GM19463 (cell line): ENCODE measurements around the gene PSG11.
"Not testable (repeated sequence)": the region's sequence is repeated elsewhere in the genome, so short reads cannot be mapped to it uniquely, and the experiment has no call there.

Experiments used
- ATAC-seq: cut with Tn5 transposase; IDR thresholded peaks from one replicate; pipeline ENCODE4 v1.9.1; 2021; ENCODE audit warnings: mild to moderate bottlenecking, moderate library complexity; ENCODE audit not compliant: unreplicated experiment

Gene PSG11

DNA sequence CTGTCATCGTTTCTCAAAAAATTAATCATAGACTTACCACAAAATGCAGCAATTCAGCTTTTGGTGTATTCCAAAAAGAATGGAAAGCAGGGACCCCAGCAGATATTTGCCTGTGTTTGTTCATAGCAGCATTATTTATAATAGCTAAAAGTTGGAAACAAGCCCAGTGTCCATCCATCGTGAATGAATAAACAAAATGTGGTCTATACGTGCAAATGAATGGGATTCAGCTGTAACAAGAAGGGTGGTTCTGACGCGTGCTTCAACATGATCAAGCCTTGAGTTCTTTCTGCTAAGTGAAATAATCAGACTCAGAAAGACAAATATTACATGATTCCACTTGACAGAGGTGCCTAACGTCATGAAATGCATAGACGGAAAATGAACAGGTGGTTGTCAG, 36.4 kb downstream of the PSG11 start:
- ATAC-seq: no peak

DNA sequence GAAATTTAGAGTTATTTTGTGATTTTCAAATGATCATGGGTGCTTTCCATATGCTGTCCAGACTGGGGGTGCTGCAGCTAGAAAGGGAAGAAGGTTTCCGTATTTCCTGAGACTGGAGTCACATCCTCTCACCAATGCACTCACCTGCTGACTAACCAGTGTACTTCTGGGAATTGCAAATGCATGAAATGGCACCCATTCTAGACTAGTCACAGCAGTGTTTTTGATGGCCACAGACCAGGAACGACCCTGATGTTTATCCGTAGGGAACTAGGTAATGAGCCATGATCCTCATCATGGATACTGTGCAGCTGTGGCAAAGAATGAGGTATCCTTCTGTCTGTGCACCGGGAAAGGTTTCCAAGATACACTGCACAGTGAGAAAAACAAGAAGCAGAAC, 37.1 kb downstream of the PSG11 start:
- ATAC-seq: not testable (repeated sequence)

DNA sequence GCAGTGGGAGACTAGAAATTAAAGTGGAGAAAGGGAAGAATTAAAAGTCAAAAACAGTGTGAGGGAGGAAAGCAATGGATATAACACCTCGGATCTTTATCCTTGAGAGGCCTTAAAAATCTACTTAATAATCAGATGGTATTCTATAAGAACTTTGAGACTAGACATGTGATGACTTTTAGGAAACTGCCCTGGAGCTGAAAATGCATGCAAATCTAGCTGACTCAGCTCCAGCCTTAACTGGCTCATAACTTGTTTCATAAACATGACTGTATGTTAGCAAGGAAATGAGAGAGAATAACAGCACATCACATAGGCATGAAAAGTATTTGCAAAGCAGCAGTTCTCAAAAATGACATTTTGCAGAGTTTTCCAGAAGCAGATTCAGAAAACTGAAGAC, 38.1 kb downstream of the PSG11 start:
- ATAC-seq: not testable (repeated sequence)

- no peak for ATAC-seq
These were observed 40.7 kb downstream of the PSG11 start for GRCh38 chr19:42985588-42985987.

GRCh38 chr19:42982111-42982510, 44.2 kb downstream of the PSG11 start:
- ATAC-seq: not testable (repeated sequence)

DNA sequence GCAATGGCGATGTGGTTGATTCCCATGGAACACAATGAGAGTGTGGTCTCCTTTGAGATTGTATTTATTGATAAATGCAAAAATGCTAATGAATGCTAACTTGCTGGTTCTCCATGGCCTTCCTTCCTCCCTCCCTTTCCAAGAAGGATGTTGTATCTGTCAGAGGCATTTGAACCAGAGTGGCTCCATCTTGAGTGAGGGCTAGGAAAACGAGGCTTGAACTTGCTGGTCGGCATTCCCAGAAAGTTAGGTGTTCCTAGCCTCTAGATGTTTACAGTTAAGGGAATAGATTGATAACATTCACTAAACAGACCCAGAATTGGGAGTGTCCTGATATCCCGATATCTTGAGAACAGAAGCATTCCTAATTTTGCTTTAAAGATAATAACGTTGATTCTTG, 54.8 kb downstream of the PSG11 start:
- not testable (repeated sequence) for ATAC-seq

DNA sequence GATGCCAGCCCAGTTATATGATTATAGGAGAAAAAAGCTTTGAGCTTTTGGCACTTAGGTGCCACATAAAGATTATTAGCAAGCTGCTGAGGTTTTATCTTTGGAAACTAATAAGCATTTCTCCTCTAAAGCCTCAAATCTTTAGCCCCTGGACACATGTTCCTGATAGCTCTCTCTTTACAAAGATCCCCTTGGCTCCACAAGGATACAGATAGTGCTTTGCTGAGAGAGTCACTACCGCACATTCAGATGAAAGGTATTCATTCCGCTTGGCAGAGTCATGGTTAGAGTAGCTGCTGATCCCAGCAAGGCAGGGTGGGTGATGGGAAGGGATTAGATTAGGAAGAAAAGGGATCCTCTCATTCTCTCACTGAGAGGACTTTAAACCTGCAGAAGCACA, 61.1 kb downstream of the PSG11 start:
- ATAC-seq: no peak

DNA sequence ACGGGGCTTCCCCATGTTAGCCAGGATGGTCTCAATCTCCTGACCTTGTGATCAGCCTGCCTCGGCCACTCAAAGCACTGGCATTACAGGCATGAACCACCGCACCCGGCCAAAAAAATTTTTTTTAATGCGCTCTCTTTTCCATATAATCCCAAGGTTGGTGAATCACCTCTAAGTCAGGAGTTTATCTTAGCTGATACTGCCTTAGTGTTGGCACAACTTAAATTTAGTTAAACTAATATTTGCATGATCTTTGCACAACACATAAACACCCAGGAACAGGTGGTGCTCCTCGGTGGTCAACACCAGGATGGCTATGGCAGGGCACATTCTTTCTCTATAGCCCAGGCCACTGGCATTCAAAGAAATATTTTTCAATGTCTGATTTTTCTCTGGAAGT, 65.2 kb downstream of the PSG11 start:
- no peak for ATAC-seq
